BE2C (cell line): ENCODE measurements around the gene KIRREL3.

Experiments used
- DNase-seq: peaks from one replicate; pipeline ENCODE4 v3.0.0-alpha.2; 2020
- H3K27me3 ChIP-seq: fragments of 250-450 bp; sonication (Bioruptor Pico); 2 replicates; pipeline ENCODE4 v1.5.1; 2020; ENCODE audit warnings: mild to moderate bottlenecking
- H3K36me3 ChIP-seq: fragments of 250-450 bp; sonication (Bioruptor Pico); 2 replicates; pipeline ENCODE4 v1.5.1; 2020; ENCODE audit warnings: mild to moderate bottlenecking
- H3K4me1 ChIP-seq: fragments of 250-450 bp; sonication (Bioruptor Pico); 2 replicates; pipeline ENCODE4 v1.5.1; 2020
- H3K4me3 ChIP-seq: 2 replicates; pipeline ENCODE4 v1.5.1; 2011; ENCODE audit warnings: low read depth, low read length
- H3K9me3 ChIP-seq: fragments of 250-450 bp; sonication (Bioruptor Pico); 2 replicates; pipeline ENCODE4 v1.5.1; 2020
- TF ChIP-seq, protein P1 (sequence below): IDR thresholded peaks from 2 replicates; pipeline ENCODE4 v1.5.1; 2012; ENCODE audit warnings: mild to moderate bottlenecking, low read depth, low read length

KIRREL3 gene

DNA sequence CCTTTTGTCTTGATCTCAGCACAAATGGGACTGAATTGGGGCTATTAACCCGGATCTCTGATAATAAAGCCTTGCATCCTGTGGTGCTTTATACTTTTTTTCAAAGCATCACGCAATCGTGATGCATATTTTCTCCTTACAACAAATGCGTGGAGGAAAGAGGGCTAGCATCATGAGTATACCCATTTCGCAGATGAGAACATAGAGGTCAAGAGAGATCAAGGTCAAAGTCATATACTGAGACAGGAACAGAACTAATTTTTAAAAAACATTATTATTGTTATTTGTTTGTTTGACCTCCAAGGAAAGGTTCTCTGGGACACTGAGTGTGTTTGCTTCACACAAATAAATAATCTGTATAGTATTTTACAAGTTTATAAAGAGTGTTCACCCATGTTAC lies 453.9 kb downstream of the KIRREL3 start:
- DNase-seq: no peak
- Histone ChIP-seq H3K9me3 (no peaks in the 10 kb centered on the region), H3K27me3 (no peaks in the 10 kb centered on the region), H3K36me3 (no peaks in the 10 kb centered on the region), H3K4me1 (peaks cover 24% of the 10 kb centered on the region), H3K4me3 (no peak overlapping the region)
- TF ChIP-seq, protein P1, sequence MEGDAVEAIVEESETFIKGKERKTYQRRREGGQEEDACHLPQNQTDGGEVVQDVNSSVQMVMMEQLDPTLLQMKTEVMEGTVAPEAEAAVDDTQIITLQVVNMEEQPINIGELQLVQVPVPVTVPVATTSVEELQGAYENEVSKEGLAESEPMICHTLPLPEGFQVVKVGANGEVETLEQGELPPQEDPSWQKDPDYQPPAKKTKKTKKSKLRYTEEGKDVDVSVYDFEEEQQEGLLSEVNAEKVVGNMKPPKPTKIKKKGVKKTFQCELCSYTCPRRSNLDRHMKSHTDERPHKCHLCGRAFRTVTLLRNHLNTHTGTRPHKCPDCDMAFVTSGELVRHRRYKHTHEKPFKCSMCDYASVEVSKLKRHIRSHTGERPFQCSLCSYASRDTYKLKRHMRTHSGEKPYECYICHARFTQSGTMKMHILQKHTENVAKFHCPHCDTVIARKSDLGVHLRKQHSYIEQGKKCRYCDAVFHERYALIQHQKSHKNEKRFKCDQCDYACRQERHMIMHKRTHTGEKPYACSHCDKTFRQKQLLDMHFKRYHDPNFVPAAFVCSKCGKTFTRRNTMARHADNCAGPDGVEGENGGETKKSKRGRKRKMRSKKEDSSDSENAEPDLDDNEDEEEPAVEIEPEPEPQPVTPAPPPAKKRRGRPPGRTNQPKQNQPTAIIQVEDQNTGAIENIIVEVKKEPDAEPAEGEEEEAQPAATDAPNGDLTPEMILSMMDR: no peak

DNA sequence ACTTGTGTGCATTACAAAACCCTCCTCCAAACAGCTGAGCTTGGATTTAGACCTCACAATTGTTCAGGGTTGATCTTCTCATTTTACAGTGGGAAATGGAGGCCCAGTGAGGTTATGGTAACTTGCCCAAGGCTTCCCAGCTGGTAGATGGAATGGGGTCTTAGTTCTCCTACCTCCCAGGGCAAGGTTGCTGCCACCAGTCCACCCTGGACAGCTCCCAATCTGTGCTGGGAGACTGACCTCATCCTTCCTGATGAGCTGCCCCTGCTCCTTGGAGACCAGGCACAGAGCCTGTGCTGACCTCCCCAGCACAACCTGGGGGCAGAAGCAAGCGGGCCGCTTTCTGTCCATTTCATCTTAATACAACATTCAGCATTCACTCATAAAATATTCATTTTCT lies 454.4 kb downstream of the KIRREL3 start:
- H3K4me1 ChIP-seq: peaks cover 24% of the 10 kb centered on the region
- no peaks in the 10 kb centered on the region for H3K27me3 ChIP-seq
- no peak overlapping the region for H3K4me3 ChIP-seq
- H3K36me3 ChIP-seq: no peaks in the 10 kb centered on the region
- TF ChIP-seq, protein P1: no peak
- no peaks in the 10 kb centered on the region for H3K9me3 ChIP-seq
- no peak for DNase-seq

DNA sequence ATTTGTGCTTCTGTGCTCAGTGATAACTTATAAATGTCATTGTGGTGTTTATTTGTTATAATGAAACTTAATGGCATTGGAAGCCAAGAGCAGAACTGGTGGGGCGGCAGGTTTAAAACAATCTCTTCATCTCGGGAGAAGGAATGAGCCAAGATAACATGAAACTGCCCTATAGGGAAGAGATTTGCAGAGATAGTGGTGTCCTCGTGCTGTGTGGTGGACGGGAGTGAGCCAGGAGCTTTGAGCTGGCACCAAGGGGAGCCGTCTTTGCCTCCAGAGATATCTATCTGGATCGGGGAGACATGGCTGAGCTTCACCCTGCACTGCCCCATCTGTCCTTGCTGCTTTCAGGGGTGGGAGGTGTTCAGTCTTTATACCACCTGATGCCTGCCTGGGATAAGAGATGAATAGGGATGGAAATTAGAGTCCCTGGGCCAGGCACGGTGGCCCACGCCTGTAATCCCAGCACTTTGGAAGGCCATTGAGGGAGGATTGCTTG lies 455.5 kb downstream of the KIRREL3 start:
- Histone ChIP-seq H3K4me3 (peak overlapping the region; percentile 28), H3K36me3 (no peaks in the 10 kb centered on the region), H3K4me1 (peaks cover 24% of the 10 kb centered on the region), H3K9me3 (no peaks in the 10 kb centered on the region), H3K27me3 (no peaks in the 10 kb centered on the region)
- TF ChIP-seq, protein P1: no peak
- no peak for DNase-seq

DNA sequence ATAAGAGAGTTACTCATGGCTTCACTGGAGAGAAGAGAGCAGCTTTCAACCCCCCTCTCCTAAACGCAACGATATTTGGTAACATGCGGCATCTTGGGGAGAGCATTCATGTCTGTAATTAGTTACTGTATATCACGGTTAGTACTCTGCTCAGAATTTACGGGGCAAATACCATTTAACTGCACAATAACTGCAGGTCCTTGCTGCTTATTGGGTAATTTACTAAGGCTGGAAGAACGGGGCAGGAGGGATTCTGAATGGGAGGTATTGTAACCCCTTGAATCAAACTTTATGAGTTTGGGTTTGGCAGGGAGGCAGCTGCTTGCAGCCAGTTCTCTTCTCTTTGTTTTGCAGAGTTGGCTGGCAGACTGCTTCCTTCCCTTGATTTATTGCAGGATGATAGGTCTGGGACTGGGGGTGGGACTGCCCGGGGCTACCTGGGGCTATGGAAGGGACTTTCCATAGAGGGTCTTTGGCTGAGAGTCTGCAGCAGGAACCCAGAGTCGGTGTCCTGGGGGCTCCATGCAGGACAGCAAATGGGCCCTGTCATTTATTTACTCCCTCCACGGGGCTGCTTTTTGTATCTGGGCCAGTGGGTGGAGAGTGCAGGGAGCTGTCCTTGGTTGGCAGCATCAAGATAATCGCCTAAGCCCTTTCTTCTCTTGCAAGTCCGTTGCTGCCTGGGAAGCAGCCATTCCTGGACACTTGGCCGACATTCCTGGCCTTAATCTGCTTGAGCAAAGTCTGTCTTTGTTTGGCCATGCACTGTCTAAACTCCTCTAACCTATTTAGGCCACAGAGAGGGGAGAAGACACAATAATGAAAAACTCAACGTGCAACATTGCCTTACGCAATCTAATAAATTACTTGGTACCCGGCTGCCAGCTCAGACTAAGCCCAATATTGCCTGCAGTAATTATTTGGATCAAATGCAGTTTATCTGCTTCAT lies 456.2 kb downstream of the KIRREL3 start:
- TF ChIP-seq, protein P1: no peak
- H3K36me3 ChIP-seq: no peaks in the 10 kb centered on the region
- H3K27me3 ChIP-seq: no peaks in the 10 kb centered on the region
- H3K4me3 ChIP-seq: peak overlapping the region; percentile 28
- peaks cover 24% of the 10 kb centered on the region for H3K4me1 ChIP-seq
- DNase-seq: peak; percentile 74
- H3K9me3 ChIP-seq: no peaks in the 10 kb centered on the region

DNA sequence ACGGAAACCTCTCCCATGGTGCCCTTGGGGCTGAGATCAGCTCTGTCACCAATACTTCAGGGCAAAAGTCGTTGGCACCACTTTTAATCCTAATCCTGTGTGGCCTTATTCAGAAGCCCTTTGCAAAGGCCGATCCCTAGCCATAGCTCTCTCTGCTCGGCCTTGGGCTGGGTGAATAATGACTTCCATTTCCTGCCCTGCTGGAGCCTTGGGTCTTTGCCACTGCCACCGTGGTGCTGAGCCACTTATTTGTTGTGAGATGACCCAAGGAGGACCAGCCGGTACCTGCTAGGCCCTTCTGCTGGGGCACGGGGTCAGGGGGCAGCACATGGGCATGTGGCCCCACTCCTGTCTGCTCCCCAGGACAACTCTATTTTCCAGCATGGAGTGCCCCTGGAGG lies 456.9 kb downstream of the KIRREL3 start:
- no peak overlapping the region for H3K4me3 ChIP-seq
- H3K4me1 ChIP-seq: peaks cover 24% of the 10 kb centered on the region
- DNase-seq: no peak
- TF ChIP-seq, protein P1: peak; percentile 9; the same call in 1 of the 2 replicates
- H3K27me3 ChIP-seq: no peaks in the 10 kb centered on the region
- H3K36me3 ChIP-seq: no peaks in the 10 kb centered on the region
- H3K9me3 ChIP-seq: no peaks in the 10 kb centered on the region
